Measurements from ENCODE around the gene PRRG2.

GRCh38 chr19:49574206-49574755 is 6.8 kb upstream of the PRRG2 start:
- TF ChIP-seq CTCF (IDR thresholded peaks at IDR 0.05) (no peak), POLR2A (IDR thresholded peaks at IDR 0.05) (no peak)
